ENCODE measurements around the gene HDAC4.

GRCh38 chr2:239146011-239146641 lies 254.7 kb downstream of the HDAC4 start:
- TF ChIP-seq, protein P1, sequence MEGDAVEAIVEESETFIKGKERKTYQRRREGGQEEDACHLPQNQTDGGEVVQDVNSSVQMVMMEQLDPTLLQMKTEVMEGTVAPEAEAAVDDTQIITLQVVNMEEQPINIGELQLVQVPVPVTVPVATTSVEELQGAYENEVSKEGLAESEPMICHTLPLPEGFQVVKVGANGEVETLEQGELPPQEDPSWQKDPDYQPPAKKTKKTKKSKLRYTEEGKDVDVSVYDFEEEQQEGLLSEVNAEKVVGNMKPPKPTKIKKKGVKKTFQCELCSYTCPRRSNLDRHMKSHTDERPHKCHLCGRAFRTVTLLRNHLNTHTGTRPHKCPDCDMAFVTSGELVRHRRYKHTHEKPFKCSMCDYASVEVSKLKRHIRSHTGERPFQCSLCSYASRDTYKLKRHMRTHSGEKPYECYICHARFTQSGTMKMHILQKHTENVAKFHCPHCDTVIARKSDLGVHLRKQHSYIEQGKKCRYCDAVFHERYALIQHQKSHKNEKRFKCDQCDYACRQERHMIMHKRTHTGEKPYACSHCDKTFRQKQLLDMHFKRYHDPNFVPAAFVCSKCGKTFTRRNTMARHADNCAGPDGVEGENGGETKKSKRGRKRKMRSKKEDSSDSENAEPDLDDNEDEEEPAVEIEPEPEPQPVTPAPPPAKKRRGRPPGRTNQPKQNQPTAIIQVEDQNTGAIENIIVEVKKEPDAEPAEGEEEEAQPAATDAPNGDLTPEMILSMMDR (IDR thresholded peaks at IDR 0.05; ENCODE audit: low read length): no peak
- no peak for TF ChIP-seq EZH2 (IDR thresholded peaks at IDR 0.05; ENCODE audit: borderline replicate concordance, low read length)
